Stimulated activated CD8-positive, alpha-beta memory T cell treated with anti-CD3 and anti-CD28 coated beads, Interleukin-15, amount 100 ng/mL, for 48 hours (primary cell): ENCODE data around the gene TCTN1.
"Not testable (repeated sequence)": the region's sequence is repeated elsewhere in the genome, so short reads cannot be mapped to it uniquely, and the experiment has no call there.

ENCODE experiments used
- DNase-seq, 2 donors: peaks; one replicate each; pipeline ENCODE4 v3.0.0-alpha.2; 2020; ENCODE audit warnings: low read depth in 2 of 2

TCTN1 gene

DNA sequence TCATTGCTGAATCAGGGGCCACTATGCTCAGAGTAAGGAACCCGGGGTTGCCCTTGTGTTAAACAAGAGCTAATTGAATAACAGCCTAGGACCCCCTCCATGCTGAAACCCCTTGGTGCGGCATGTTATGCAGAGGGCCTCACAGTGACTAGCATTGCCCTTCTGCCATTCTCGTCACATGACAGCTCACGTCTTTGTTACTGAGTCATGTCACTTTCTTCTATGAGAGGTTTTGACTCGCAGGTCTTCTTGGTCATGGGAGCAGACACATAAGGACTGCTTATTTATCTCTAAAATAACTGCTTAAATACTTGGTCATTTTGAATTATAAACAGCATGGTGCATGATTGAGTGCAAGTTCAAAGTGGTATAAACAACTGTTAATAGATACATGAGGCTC is 24.9 kb downstream of the TCTN1 start:
- DNase-seq: no peak

DNA sequence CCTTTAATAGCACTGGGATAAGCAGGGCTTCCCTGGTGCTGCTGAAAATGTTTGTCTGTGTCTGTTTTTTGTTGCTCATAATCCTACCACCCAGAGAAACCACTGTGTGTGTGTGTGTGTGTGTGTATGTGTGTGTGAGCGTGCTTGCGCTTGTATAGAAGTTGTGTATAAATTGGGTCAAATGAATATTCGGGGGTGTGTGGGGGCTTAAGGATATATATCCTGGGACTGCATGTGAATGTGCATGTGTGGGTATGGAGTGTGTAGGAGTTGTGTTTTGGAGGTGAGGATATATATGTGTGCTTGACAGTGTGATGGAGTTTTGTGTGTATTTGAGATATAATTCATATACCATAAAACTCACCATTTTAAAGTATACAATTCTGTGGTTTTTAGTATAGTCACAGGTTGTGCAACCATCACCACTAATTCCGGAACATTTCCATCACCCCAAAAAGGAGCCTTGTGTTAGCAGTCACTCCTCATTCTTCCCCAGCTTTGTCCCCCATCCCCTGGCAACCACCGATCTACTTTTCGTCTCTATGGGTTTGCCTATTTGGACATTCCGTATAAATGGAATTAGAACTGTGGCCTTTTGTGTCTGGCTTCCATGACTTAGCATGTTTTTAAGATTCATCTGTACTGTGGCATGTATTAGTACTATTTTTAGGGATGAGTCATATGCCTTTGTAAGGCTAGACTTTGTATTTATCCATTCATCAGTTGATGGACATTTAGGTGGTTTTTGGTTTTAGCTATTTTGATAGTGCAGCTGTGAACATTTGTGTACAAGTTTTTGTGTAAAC is 25.6 kb downstream of the TCTN1 start:
- no peak for DNase-seq

DNA sequence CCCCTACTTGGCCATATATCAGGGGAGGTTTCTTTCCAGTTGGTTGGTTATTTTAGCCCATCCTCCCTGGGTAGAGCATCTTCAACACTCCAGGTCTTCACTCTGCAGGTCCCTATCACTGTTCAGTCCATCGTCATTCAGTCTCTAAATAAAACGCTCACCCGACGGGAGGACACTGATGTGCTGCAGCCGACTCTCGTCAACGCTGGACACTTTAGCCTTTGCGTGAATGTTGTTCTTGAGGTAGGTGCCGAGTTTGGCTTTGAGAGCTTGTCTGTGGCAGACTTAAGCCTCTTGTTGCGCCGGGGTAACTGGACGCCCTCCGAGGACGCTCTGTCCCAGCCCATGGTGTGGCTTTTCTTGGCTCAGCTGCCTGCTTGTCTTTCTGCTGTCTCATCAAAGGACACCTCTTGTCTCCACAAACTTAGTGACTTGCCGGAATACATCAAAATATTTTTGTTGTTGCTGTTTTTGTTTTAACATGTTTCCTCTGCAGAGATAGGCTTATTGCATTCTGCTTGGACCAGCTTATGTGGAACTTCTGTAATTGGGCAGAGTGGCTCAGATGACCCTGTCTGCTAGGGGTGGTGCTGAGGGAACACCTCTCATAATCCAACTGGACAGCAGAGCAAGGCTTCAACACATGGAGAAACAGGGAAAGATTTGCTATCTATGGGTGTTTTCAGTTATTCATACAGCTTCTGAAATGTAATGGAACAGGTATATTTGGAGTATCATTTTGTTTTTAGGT is 26.5 kb downstream of the TCTN1 start:
- DNase-seq: no peak

DNA sequence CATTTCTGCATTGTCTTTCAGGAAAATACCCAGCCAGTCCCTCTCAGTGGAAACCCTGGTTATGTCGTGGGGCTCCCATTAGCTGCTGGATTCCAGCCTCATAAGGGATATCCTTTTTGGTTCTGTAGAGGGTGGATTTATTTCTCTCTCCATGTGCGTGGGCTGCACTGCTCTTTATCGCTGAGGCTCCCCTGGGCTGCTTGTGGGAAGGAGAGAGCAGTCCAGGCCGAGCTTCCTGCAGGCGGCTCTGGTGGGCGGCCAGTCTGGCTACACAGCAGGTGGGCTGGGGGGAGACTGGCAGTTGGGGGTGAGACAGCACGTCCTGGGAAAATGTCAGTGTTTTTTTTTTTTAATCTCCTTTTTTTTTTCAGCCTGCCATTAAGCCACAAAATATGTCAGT is 27.6 kb downstream of the TCTN1 start:
- no peak for DNase-seq

DNA sequence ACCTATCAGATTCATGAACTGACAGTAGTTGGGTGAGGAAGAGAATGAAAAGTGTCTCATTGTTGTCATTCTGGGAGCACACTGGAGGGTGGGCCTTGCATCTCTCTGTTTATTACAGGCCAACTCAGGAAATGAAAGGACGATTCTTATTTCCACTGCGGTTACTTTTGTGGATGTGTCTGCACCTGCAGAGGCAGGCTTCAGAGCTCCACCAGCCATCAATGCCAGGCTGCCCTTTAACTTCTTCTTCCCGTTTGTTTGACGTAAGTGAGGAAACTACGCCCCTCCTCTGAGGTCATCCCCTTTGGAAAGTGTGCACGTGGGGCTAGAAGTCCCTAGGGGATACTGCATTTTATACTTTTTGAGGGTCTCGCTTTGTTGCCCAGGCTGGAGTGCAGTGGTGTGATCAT is 33.7 kb downstream of the TCTN1 start:
- DNase-seq: no peak

DNA sequence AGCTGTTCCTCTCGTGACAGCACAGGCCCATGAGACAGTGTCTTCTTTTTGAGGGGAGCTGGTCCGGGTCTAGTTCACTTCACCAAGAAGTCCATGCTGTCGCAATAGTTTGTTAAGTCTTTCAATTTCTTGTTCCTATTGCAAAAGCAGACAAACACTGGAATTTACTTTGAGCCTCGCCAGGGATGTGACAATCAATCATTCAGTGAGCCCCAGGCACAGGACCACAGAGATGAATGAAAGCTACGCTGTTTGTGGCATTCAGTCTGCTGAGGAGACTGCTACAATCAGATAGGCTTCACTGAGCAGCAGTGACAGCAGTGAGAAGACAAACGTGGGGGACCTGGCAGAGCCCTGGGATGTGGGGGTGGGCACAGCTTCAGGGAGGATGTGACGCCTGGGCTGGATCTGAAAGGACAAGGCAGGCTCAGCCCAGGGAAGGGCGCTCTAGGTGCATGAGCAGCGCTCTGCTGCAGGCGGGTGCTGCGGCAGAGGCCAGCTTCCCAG is 35.5 kb downstream of the TCTN1 start:
- DNase-seq: no peak

DNA sequence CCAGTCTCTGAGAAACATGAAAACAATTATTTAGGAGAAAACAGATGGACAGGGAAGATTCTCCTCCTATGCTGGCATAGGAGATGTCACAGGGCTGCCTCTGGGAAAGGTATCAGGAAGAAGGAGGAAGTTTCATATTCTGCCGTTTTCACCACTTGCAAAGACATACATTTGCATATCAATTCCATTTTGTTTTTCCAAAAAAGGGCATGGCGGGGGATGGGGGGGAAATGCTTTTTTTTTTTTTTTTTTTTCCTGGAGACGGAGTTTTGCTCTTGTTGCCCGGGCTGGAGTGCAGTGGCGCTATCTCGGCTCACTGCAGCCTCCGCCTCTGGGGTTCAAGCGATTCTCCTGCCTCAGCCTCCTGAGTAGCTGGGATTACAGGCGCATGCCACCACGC is 40.3 kb downstream of the TCTN1 start:
- not testable (repeated sequence) for DNase-seq

DNA sequence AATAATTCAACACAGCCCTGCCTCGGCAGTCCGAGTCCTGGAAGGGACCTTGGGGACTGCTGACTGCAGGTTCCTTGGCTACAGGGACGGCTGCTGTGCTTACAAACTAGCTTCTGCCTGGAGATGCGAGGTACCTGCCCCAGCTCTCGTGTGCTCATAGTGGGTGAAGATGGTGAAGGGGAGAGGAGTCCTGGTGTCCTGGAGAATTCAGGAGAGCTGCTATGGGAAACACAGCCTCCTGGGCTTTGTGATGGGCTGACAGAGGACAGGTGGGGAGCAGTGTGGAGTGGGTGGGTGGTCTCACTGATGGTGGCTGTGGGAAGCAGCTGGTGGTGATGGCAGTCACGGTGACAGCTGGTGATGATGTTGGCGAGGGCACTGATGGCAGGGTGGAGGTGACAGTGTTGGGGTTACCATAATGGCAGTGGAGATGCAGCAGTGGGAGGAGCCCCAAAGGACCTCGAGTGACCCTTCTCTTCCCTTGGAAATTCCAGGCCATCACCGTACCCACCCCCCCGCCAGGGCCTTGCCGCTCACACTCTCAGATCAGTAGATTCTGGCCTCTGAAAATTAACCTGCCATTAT is 42.2 kb downstream of the TCTN1 start:
- no peak for DNase-seq

DNA sequence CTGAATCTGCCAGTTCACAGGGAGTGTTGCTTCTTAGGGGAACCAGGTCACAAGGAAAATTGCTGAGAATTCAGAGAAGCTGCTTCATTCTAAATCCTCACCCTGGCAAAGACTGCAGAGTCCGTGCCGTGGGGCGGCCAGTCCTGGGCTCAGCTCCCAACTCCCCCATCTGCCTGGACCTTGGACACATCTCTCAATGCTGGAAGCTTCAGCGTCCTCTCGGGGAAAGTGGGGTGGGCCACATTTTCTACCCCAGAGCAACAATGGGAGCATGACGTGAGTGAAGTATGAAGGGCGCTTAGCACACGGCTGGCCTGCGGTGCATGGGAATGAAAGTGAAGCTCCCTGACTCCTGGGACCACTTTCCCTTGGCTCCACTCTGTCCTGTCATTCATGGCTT is 43.8 kb downstream of the TCTN1 start:
- no peak for DNase-seq

DNA sequence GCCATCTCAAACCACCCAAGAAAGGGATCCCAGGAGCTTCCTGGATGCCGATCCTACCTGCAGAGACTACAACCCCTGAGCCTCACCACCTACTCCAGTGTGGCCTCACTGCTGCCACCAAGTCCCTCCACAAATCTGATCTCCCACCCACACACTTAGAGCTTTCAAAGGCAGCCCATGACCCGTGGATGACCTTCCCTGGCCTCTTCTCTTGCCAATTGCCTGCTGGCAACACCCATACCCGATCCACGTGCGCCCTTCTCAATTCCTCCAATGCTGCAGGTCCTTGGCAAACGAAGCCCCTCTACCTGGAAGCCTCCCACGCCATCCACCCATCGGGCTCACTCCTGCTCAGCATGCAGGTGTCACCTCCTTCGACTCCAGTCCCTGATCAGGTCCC is 44.3 kb downstream of the TCTN1 start:
- DNase-seq: no peak

DNA sequence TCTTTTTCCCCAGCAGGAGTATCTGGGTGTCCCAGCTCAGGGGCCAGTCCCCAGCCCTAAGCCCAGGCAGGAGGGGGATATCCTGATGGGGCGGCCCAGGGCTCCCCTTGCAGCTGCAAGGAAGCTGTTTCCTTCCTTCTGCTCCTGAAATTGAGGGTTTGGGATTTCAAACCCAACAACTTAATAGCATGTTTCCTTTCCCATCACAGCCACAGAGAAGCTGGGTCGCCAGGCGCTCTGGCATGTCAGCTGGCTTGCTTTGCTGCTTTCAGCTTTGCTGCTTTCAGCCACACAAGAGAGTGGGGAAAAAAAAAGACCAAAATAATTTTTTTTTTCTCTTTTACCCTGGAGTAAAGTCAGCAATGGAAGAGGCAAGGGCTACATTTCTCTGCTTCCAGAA is 44.9 kb downstream of the TCTN1 start:
- DNase-seq: no peak

DNA sequence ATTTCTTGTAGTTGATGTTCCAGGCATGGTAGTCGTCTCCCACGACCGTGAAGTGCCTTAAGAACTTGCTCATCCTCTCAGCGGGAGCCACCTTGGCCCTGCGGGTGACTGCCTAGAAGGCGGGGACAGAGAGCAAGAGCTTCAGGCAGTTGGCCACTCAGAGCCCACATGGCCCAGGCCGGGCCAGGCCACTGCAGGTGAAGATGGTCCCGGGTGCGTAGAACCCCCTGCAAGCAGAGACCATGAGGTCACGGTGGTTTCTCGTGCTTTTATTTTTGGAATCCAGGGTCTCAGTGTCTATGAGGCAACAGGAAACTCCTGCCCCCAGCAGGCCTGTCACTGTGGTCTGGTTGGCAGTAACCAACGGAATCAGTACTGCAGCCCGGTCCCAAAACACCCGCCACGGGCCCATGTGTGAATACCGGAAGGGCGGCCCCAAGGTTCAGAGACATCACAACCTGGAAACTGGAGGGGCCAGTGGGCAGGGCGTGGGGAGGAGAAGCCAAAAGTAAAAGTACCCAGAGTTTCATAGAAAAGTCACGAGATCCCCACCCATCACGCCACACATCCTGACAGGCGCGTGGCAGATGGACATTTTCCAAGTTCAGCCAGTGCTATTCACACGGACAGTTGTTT is 47.5 kb downstream of the TCTN1 start:
- peak; percentile 80 to 86 for DNase-seq

DNA sequence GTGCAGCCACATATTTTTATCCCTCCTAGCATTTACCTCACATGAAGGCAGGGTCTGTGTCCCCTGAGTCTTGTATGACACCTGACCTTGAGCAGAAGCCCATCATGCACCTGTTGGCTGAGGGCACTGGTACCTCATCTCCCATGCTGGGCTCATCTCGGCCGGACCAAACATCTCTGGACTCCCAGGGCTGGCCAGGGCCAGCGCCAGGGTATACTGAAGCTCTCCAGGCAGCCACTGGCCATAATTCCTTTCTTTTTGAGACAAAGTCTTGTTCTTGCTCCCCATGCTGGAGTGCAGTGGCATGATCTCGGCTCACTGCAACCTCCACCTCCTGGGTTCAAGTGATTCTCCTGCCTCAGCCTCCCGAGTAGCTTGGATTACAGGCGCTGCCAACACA is 53.0 kb downstream of the TCTN1 start:
- DNase-seq: no peak

DNA sequence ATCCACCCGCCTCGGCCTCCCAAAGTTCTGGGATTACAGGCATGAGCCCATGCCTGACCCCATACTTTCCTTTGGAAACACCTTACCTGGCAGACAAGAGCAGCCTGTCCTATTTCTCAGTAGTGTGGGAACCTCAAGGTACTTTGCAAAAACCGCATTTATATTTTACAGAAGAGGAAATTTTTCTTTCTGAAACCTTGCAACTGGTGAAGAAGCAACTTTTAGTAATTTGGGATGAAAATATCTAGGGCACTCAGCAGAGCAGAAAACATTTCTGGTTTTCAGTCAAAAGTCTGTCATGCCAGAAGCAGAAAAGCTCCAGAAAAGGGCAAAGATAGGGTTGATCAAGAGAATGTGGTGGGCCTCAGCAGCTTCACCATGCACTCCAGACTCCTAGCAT is 53.7 kb downstream of the TCTN1 start:
- DNase-seq: no peak

DNA sequence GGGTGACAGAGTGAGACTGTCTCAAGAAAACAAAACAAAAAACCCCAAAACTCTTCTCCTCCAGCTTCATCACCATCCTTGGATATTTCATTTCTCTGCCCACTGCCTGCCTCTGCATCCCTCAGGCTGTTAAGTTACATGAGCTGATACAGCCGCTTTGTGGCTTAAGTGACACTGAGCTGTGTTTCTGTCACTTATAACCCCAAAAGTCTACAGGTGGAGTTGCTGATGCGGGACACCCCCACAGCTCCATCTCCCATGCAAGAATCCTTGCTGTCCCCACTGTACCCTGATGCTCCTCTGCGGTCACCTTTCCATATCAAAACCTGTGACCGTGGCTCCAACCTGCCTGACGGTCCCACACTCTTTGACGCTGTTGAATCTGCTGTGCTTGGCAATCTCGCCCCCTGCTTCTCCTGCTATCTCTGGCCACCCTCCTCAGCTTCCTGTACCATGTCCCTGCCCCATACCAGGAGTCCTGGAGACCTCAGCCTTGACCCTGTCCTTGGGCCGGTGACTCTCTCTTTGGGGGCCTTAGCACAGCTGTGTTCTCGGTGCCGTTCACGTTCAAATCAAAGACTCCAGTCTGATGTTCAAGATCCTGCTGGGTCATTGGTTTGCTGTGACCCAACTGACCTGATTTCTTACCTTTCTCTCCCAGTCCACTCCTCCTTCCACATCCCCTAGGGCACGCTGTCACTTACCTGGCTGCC is 54.7 kb downstream of the TCTN1 start:
- DNase-seq: no peak

DNA sequence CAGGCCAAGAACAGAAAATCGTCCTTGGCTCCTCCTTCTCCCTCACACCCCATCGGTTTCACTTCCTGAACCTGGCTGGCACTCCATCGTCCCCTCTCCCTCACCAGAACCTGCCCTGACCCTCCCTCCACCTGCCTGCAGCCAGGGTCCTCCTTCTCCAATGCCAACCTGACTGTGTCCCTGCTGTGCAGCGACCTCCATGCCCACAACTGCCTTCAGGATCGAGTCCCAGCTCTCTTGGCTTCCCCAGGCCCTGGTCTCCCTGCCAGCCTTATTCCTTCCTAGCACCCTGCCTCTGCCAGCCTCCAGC is 55.2 kb downstream of the TCTN1 start:
- no peak for DNase-seq

DNA sequence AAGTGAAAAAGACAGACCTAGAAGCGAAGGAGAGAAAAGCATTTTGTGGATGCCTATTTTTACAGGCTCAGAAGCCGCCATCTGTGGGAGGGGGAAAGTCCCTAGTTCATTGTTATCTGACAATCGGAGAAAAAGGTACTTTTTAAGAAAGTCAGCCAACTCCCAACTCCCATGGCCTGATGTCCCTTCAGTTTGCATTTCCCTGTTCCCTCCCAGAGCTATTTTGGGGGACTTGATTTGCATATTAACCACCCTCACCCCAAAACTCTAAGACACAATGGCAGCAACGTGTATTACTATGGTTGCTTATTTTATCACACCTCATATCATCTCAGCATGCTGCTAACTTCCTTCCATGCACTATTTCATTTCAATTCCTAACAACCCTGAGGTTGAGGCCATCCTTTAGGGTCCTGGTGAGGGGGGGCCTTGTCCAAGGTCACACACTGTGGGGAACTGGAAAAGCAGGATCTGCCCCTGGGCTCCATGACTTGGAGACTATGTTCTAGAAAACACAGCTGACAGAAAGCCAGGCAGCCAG is 56.3 kb downstream of the TCTN1 start:
- DNase-seq: peak in 1 of 2 donors; percentile 37

DNA sequence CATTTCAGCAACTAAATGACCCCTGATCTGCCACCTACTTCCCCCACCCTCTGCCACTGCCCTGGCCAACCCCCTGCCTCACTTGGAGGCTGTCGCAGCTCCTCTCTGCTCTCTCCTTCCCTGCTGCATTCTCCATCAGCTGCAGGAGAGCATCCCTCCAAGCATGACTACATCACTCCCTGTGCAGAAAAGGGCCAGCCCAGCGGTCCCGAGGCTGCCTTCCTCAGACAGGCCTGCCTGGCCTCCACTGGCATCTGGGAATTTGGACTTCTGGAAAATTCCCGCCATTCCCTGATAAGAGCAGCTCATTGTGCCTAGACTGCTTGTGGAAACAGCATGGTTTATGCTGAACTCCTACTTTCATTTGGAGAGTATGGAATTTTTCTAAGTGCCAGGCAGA is 62.2 kb downstream of the TCTN1 start:
- no peak for DNase-seq

DNA sequence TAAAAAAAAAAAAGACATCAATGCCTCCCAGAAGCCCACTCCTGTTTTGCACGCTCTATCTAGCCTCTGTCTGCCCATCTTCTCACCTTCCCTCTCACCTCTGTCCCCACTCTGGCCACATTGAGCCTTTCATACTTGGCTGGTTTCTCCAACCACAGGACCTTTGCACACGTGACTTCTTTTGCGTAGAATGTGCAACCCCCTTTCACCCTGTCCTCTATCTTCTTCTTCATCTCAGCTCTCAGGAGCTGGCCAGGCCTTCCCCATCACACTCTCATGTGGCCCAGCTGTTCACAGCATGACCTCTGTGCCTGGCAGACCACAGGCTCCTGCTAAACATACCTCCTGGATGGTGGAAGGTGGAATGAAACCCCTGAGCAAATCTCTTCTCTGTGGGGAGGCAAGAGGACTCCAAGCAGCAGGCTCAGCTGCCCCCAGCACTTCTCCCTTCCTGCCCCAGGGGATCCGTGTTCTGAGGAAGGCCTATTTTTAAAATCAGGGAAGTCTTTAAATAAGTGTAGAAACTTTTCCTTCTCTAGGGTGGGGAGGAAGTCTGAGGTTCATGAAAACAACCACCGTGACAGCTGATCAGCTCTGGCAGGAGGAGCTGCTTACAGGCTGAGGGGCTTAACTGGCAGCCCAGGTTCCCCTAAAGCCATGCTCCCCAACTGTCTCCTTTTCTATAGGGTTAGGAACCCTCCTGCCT is 63.4 kb downstream of the TCTN1 start:
- no peak for DNase-seq

DNA sequence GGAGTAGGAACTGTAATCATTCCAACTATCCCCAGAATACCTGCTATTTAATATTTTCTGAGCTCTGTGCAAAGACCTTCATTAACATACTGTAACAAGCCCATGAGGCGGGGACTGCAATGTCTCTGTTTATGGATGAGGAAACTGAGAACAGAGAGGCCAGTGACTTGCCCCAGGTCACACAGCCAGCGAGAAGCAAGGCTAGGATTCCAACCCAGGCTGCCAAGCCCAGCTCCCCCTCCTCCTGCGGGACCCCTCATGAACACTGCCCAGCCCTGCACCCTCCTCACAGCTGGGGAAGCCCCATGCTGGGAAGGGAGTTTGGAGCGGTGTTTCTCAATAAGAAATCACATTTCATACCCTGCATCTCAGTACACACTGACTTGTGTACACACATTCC is 64.1 kb downstream of the TCTN1 start:
- DNase-seq: no peak

DNA sequence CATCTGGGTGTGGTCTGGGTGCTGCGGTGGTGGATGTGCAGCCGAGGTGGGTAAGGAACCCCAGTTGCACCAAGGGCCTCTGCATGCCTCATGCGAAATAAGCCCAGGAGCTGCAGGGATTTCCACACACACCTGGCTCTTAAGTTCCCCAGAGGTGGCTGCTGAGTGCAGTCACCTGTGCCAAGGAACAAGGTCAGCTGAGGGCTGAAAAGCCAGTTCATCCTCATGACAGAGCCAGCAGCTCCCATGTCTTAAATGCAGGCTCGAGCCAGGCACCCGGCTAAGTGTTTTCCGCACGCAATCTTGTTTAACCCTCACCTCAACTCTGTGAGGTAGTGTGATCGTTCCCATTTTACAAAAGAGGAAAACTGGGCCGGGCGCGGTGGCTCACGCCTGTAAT is 65.3 kb downstream of the TCTN1 start:
- DNase-seq: no peak
